IPS-18a (cell line): Measurements from ENCODE around the gene HARS1.
A peak's percentile ranks its signal among the peaks of the same experiment; 100 is the strongest.
"Not testable (repeated sequence)": the region's sequence is repeated elsewhere in the genome, so short reads cannot be mapped to it uniquely, and the experiment has no call there.

Source experiments
- H3K27ac ChIP-seq: one replicate; pipeline ENCODE4 v1.5.1; 2013; ENCODE audit warnings: low read length
- H3K27me3 ChIP-seq: one replicate; pipeline ENCODE4 v1.6.1; 2013; ENCODE audit warnings: mild to moderate bottlenecking, low read length; ENCODE audit not compliant: control insufficient read depth, insufficient read depth
- H3K36me3 ChIP-seq: one replicate; pipeline ENCODE4 v1.6.1; 2013; ENCODE audit warnings: low read depth, low read length; ENCODE audit not compliant: control insufficient read depth
- H3K4me1 ChIP-seq: one replicate; pipeline ENCODE4 v1.6.1; 2013; ENCODE audit warnings: low read depth, low read length; ENCODE audit not compliant: control insufficient read depth
- H3K4me3 ChIP-seq: one replicate; pipeline ENCODE4 v1.5.1; 2013; ENCODE audit warnings: low read length
- H3K9ac ChIP-seq: one replicate; pipeline ENCODE4 v1.6.1; 2013; ENCODE audit warnings: mild to moderate bottlenecking, low read length, moderate library complexity
- H3K9me3 ChIP-seq: one replicate; pipeline ENCODE4 v1.6.1; 2013; ENCODE audit warnings: low read depth, low read length; ENCODE audit not compliant: control insufficient read depth

The HARS1 gene

GRCh38 chr5:140710899-140711552, 19.9 kb upstream of the HARS1 start:
- no peak overlapping the region for H3K27ac ChIP-seq
- H3K36me3 ChIP-seq: peaks cover 6% of the 10 kb centered on the region
- H3K27me3 ChIP-seq: peaks cover 5% of the 10 kb centered on the region
- no peaks in the 10 kb centered on the region for H3K4me1 ChIP-seq
- H3K9ac ChIP-seq: peak overlapping the region; percentile 10
- H3K4me3 ChIP-seq: peak overlapping the region; percentile 76
- no peaks in the 10 kb centered on the region for H3K9me3 ChIP-seq

- H3K36me3 ChIP-seq: peaks cover 26% of the 10 kb centered on the region
- not testable (repeated sequence) for H3K27ac ChIP-seq, H3K27me3 ChIP-seq, H3K9ac ChIP-seq, H3K9me3 ChIP-seq, H3K4me3 ChIP-seq, H3K4me1 ChIP-seq
Measured at GRCh38 chr5:140708787-140709186, 17.6 kb upstream of the HARS1 start.

- Histone ChIP-seq H3K4me1 (no peaks in the 10 kb centered on the region), H3K36me3 (peaks cover 32% of the 10 kb centered on the region), H3K9me3 (no peaks in the 10 kb centered on the region), H3K27me3 (peaks cover 5% of the 10 kb centered on the region), H3K9ac (no peak overlapping the region), H3K27ac (no peak overlapping the region), H3K4me3 (no peak overlapping the region)
Measured at GRCh38 chr5:140707812-140708211, 16.6 kb upstream of the HARS1 start.

- H3K4me1 ChIP-seq: peaks cover 7% of the 10 kb centered on the region
- peaks cover 65% of the 10 kb centered on the region for H3K36me3 ChIP-seq
- no peaks in the 10 kb centered on the region for H3K27me3 ChIP-seq
- peak within 1 kb of the TSS; percentile 63 for H3K27ac ChIP-seq
- H3K9ac ChIP-seq: peak within 1 kb of the TSS; percentile 83
- H3K4me3 ChIP-seq: peak within 1 kb of the TSS; percentile 94
- H3K9me3 ChIP-seq: no peaks in the 10 kb centered on the region
Measured at GRCh38 chr5:140700177-140701144, 9.3 kb upstream of the HARS1 start, which contains the start of gene ZMAT2. Gene ZMAT2 (plus strand): TSS chr5:140700447. CDS start chr5:140700461, 14 bp downstream.

GRCh38 chr5:140696891-140697492, 5.8 kb upstream of the HARS1 start:
- H3K4me1 ChIP-seq: peaks cover 7% of the 10 kb centered on the region
- no peak overlapping the region for H3K9ac ChIP-seq
- H3K36me3 ChIP-seq: peaks cover 53% of the 10 kb centered on the region
- H3K4me3 ChIP-seq: no peak overlapping the region
- H3K27me3 ChIP-seq: no peaks in the 10 kb centered on the region
- H3K9me3 ChIP-seq: no peaks in the 10 kb centered on the region
- no peak overlapping the region for H3K27ac ChIP-seq

GRCh38 chr5:140694276-140694675, 3.1 kb upstream of the HARS1 start:
- Histone ChIP-seq H3K4me1 (no peaks in the 10 kb centered on the region), H3K9ac (no peak overlapping the region), H3K27ac (no peak overlapping the region), H3K4me3 (no peak overlapping the region), H3K27me3 (no peaks in the 10 kb centered on the region), H3K36me3 (peaks cover 56% of the 10 kb centered on the region), H3K9me3 (no peaks in the 10 kb centered on the region)

- Histone ChIP-seq H3K27ac (no peak overlapping the region), H3K4me3 (peak overlapping the region; percentile 90), H3K9ac (peak overlapping the region; percentile 73), H3K4me1 (no peaks in the 10 kb centered on the region), H3K9me3 (no peaks in the 10 kb centered on the region), H3K27me3 (no peaks in the 10 kb centered on the region), H3K36me3 (peaks cover 30% of the 10 kb centered on the region)
Measured at GRCh38 chr5:140690376-140690932, 716 bp downstream of the HARS1 start.

GRCh38 chr5:140678993-140679392, 12.2 kb downstream of the HARS1 start:
- peaks cover 51% of the 10 kb centered on the region for H3K36me3 ChIP-seq
- H3K9me3 ChIP-seq: no peaks in the 10 kb centered on the region
- no peak overlapping the region for H3K27ac ChIP-seq
- H3K9ac ChIP-seq: no peak overlapping the region
- H3K4me1 ChIP-seq: no peaks in the 10 kb centered on the region
- H3K27me3 ChIP-seq: no peaks in the 10 kb centered on the region
- no peak overlapping the region for H3K4me3 ChIP-seq

GRCh38 chr5:140677947-140678346, 13.2 kb downstream of the HARS1 start:
- Histone ChIP-seq H3K9me3 (no peaks in the 10 kb centered on the region), H3K27ac (no peak overlapping the region), H3K9ac (no peak overlapping the region), H3K27me3 (no peaks in the 10 kb centered on the region), H3K4me1 (no peaks in the 10 kb centered on the region), H3K36me3 (peaks cover 54% of the 10 kb centered on the region), H3K4me3 (no peak overlapping the region)

- Histone ChIP-seq H3K27me3 (no peaks in the 10 kb centered on the region), H3K4me3 (no peak overlapping the region), H3K4me1 (no peaks in the 10 kb centered on the region), H3K9me3 (no peaks in the 10 kb centered on the region), H3K9ac (no peak overlapping the region), H3K36me3 (peaks cover 43% of the 10 kb centered on the region), H3K27ac (no peak overlapping the region)
Measured at GRCh38 chr5:140674629-140675028, 16.5 kb downstream of the HARS1 start.

GRCh38 chr5:140674211-140674610, 17.0 kb downstream of the HARS1 start:
- no peaks in the 10 kb centered on the region for H3K9me3 ChIP-seq
- H3K27ac ChIP-seq: no peak overlapping the region
- no peak overlapping the region for H3K9ac ChIP-seq
- no peak overlapping the region for H3K4me3 ChIP-seq
- H3K27me3 ChIP-seq: no peaks in the 10 kb centered on the region
- no peaks in the 10 kb centered on the region for H3K4me1 ChIP-seq
- H3K36me3 ChIP-seq: peaks cover 43% of the 10 kb centered on the region
